Measurements from ENCODE around the gene KCTD19.

Gene KCTD19

GRCh38 chr16:67246081-67246755 is 80.3 kb downstream of the KCTD19 start:
- Histone ChIP-seq H3K4me1 (ENCODE audit: control insufficient read depth, insufficient read depth, low read length) (peaks cover 64% of the 10 kb centered on the region), H3K27me3 (replicated peaks; ENCODE audit: control insufficient read depth, insufficient read depth, low read length) (no peaks in the 10 kb centered on the region), H3K36me3 (ENCODE audit: control insufficient read depth, insufficient read depth, low read length, severe bottlenecking) (no peaks in the 10 kb centered on the region), H3K4me3 (ENCODE audit: low read length) (peak overlapping the region; percentile 92), H3K9ac (ENCODE audit: low read length) (peak overlapping the region; percentile 90), H3K9me3 (ENCODE audit: control insufficient read depth, low read length) (no peaks in the 10 kb centered on the region)
- DNase-seq (ENCODE audit: low read depth), result peak; percentile 93

GRCh38 chr16:67245674-67246080 is 80.9 kb downstream of the KCTD19 start:
- Histone ChIP-seq H3K4me3 (ENCODE audit: low read length) (peak overlapping the region; percentile 92), H3K9ac (ENCODE audit: low read length) (peak overlapping the region; percentile 90), H3K4me1 (ENCODE audit: control insufficient read depth, insufficient read depth, low read length) (peaks cover 68% of the 10 kb centered on the region), H3K9me3 (ENCODE audit: control insufficient read depth, low read length) (no peaks in the 10 kb centered on the region), H3K36me3 (ENCODE audit: control insufficient read depth, insufficient read depth, low read length, severe bottlenecking) (no peaks in the 10 kb centered on the region), H3K27me3 (replicated peaks; ENCODE audit: control insufficient read depth, insufficient read depth, low read length) (no peaks in the 10 kb centered on the region)
- DNase-seq (ENCODE audit: low read depth), result no peak

GRCh38 chr16:67245186-67245585 is 81.4 kb downstream of the KCTD19 start:
- peaks cover 73% of the 10 kb centered on the region for H3K4me1 ChIP-seq (ENCODE audit: control insufficient read depth, insufficient read depth, low read length)
- peak overlapping the region; percentile 92 for H3K4me3 ChIP-seq (ENCODE audit: low read length)
- no peak for DNase-seq (ENCODE audit: low read depth)

GRCh38 chr16:67244387-67245185 is 82.0 kb downstream of the KCTD19 start:
- peaks cover under 1% of the 10 kb centered on the region for H3K36me3 ChIP-seq (ENCODE audit: control insufficient read depth, insufficient read depth, low read length, severe bottlenecking)
- H3K4me1 ChIP-seq (ENCODE audit: control insufficient read depth, insufficient read depth, low read length), result peaks cover 73% of the 10 kb centered on the region
- DNase-seq (ENCODE audit: low read depth), result peak; percentile 85
- H3K9ac ChIP-seq (ENCODE audit: low read length), result peak overlapping the region; percentile 90
- no peaks in the 10 kb centered on the region for H3K9me3 ChIP-seq (ENCODE audit: control insufficient read depth, low read length)
- no peaks in the 10 kb centered on the region for H3K27me3 ChIP-seq (replicated peaks; ENCODE audit: control insufficient read depth, insufficient read depth, low read length)
- H3K4me3 ChIP-seq (ENCODE audit: low read length), result peak overlapping the region; percentile 92

More at GRCh38 chr16:67245186-67245585, 81.4 kb downstream of the KCTD19 start:
- H3K9ac ChIP-seq (ENCODE audit: low read length), result peak overlapping the region; percentile 90
- no peaks in the 10 kb centered on the region for H3K9me3 ChIP-seq (ENCODE audit: control insufficient read depth, low read length)
- no peaks in the 10 kb centered on the region for H3K27me3 ChIP-seq (replicated peaks; ENCODE audit: control insufficient read depth, insufficient read depth, low read length)
- no peaks in the 10 kb centered on the region for H3K36me3 ChIP-seq (ENCODE audit: control insufficient read depth, insufficient read depth, low read length, severe bottlenecking)

- peaks cover 66% of the 10 kb centered on the region for H3K4me1 ChIP-seq (ENCODE audit: control insufficient read depth, insufficient read depth, low read length)
- H3K27me3 ChIP-seq (replicated peaks; ENCODE audit: control insufficient read depth, insufficient read depth, low read length), result no peaks in the 10 kb centered on the region
- peak overlapping the region; percentile 80 for H3K9ac ChIP-seq (ENCODE audit: low read length)
- no peak for DNase-seq (ENCODE audit: low read depth)
- H3K36me3 ChIP-seq (ENCODE audit: control insufficient read depth, insufficient read depth, low read length, severe bottlenecking), result peaks cover 11% of the 10 kb centered on the region
- H3K9me3 ChIP-seq (ENCODE audit: control insufficient read depth, low read length), result no peaks in the 10 kb centered on the region
- H3K4me3 ChIP-seq (ENCODE audit: low read length), result peak overlapping the region; percentile 64
These were observed 83.1 kb downstream of the KCTD19 start for GRCh38 chr16:67243481-67243880.

- Histone ChIP-seq H3K4me3 (ENCODE audit: low read length) (no peak overlapping the region), H3K27me3 (replicated peaks; ENCODE audit: control insufficient read depth, insufficient read depth, low read length) (no peaks in the 10 kb centered on the region), H3K9ac (ENCODE audit: low read length) (peak overlapping the region; percentile 89), H3K36me3 (ENCODE audit: control insufficient read depth, insufficient read depth, low read length, severe bottlenecking) (peaks cover 24% of the 10 kb centered on the region), H3K4me1 (ENCODE audit: control insufficient read depth, insufficient read depth, low read length) (peaks cover 58% of the 10 kb centered on the region), H3K9me3 (ENCODE audit: control insufficient read depth, low read length) (no peaks in the 10 kb centered on the region)
- no peak for DNase-seq (ENCODE audit: low read depth)
These were observed 84.3 kb downstream of the KCTD19 start for GRCh38 chr16:67242138-67242730.

- H3K4me1 ChIP-seq (ENCODE audit: control insufficient read depth, insufficient read depth, low read length), result peaks cover 58% of the 10 kb centered on the region
- peak; percentile 80 for DNase-seq (ENCODE audit: low read depth)
- H3K9me3 ChIP-seq (ENCODE audit: control insufficient read depth, low read length), result no peaks in the 10 kb centered on the region
- no peaks in the 10 kb centered on the region for H3K27me3 ChIP-seq (replicated peaks; ENCODE audit: control insufficient read depth, insufficient read depth, low read length)
- H3K36me3 ChIP-seq (ENCODE audit: control insufficient read depth, insufficient read depth, low read length, severe bottlenecking), result peaks cover 31% of the 10 kb centered on the region
- H3K9ac ChIP-seq (ENCODE audit: low read length), result peak overlapping the region; percentile 89
- peak overlapping the region; percentile 51 for H3K4me3 ChIP-seq (ENCODE audit: low read length)
These were observed 85.3 kb downstream of the KCTD19 start for GRCh38 chr16:67241008-67241900.

- H3K9ac ChIP-seq (ENCODE audit: low read length), result peak overlapping the region; percentile 77
- no peaks in the 10 kb centered on the region for H3K27me3 ChIP-seq (replicated peaks; ENCODE audit: control insufficient read depth, insufficient read depth, low read length)
- peak; percentile 9 for DNase-seq (ENCODE audit: low read depth)
- peaks cover 54% of the 10 kb centered on the region for H3K4me1 ChIP-seq (ENCODE audit: control insufficient read depth, insufficient read depth, low read length)
- no peaks in the 10 kb centered on the region for H3K9me3 ChIP-seq (ENCODE audit: control insufficient read depth, low read length)
- H3K4me3 ChIP-seq (ENCODE audit: low read length), result peak overlapping the region; percentile 50
- peaks cover 38% of the 10 kb centered on the region for H3K36me3 ChIP-seq (ENCODE audit: control insufficient read depth, insufficient read depth, low read length, severe bottlenecking)
These were observed 86.0 kb downstream of the KCTD19 start for GRCh38 chr16:67240506-67240905.
